SK-N-MC (cell line): ENCODE data around the gene VAV1.

Experiments used
- EZH2 ChIP-seq: fragments of 200-600 bp; sonication (generic); IDR thresholded peaks from one replicate; pipeline ENCODE4 v1.6.1; 2017; ENCODE audit warnings: antibody characterized with exemption
- POLR2AphosphoS5 ChIP-seq: IDR thresholded peaks from 2 replicates; pipeline ENCODE4 v1.6.1; 2012; ENCODE audit warnings: mild to moderate bottlenecking, low read depth, low read length, borderline replicate concordance

DNA sequence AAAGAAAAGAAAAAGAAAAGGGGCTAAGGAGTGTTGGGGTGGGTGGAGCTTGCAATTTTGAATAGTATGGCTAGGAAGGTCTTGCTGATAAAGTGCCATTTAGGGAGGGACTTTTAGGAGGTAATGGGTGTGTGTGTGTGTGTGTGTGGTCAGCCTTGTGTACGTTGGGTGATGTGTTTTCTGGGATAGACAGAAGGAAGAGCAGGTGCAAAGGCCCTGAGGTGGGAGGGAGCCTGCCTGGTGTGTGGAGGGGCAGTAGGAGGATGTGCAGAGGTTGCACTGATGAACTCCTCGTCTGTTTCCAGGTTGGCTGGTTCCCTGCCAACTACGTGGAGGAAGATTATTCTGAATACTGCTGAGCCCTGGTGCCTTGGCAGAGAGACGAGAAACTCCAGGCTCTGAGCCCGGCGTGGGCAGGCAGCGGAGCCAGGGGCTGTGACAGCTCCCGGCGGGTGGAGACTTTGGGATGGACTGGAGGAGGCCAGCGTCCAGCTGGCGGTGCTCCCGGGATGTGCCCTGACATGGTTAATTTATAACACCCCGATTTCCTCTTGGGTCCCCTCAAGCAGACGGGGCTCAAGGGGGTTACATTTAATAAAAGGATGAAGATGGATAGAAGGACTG is 84.4 kb downstream of the VAV1 start:
- TF ChIP-seq POLR2AphosphoS5: no peak
- TF ChIP-seq EZH2: no peak
